Measurements from ENCODE around the gene ABCD2.
"Not testable (repeated sequence)": the region's sequence is repeated elsewhere in the genome, so short reads cannot be mapped to it uniquely, and the experiment has no call there.

Gene ABCD2

GRCh38 chr12:39601951-39602350, 17.7 kb downstream of the ABCD2 start:
- not testable (repeated sequence) for H3K27me3 Mint-ChIP-seq (ENCODE audit: low read depth); H3K4me3 Mint-ChIP-seq; H3K27ac Mint-ChIP-seq; H3K9me3 Mint-ChIP-seq
- Mint-ChIP-seq H3K4me1 (ENCODE audit: low read depth) (peaks cover 21% of the 10 kb centered on the region), H3K36me3 (ENCODE audit: low read depth) (peaks cover 49% of the 10 kb centered on the region)

GRCh38 chr12:39595928-39596327, 23.7 kb downstream of the ABCD2 start:
- peaks cover 18% of the 10 kb centered on the region for H3K4me1 Mint-ChIP-seq (ENCODE audit: low read depth)
- no peaks in the 10 kb centered on the region for H3K27me3 Mint-ChIP-seq (ENCODE audit: low read depth)
- peaks cover 39% of the 10 kb centered on the region for H3K36me3 Mint-ChIP-seq (ENCODE audit: low read depth)
- no peaks in the 10 kb centered on the region for H3K9me3 Mint-ChIP-seq
- H3K27ac Mint-ChIP-seq, result no peak overlapping the region
- no peak overlapping the region for H3K4me3 Mint-ChIP-seq

GRCh38 chr12:39592295-39592694, 27.3 kb downstream of the ABCD2 start:
- H3K27ac Mint-ChIP-seq, result no peak overlapping the region
- no peak overlapping the region for H3K4me3 Mint-ChIP-seq
- peaks cover 33% of the 10 kb centered on the region for H3K36me3 Mint-ChIP-seq (ENCODE audit: low read depth)
- no peaks in the 10 kb centered on the region for H3K9me3 Mint-ChIP-seq
- no peaks in the 10 kb centered on the region for H3K27me3 Mint-ChIP-seq (ENCODE audit: low read depth)
- H3K4me1 Mint-ChIP-seq (ENCODE audit: low read depth), result peaks cover 24% of the 10 kb centered on the region

GRCh38 chr12:39588348-39588747, 31.3 kb downstream of the ABCD2 start:
- H3K36me3 Mint-ChIP-seq (ENCODE audit: low read depth), result peaks cover 48% of the 10 kb centered on the region
- H3K27me3 Mint-ChIP-seq (ENCODE audit: low read depth), result no peaks in the 10 kb centered on the region
- peaks cover 22% of the 10 kb centered on the region for H3K4me1 Mint-ChIP-seq (ENCODE audit: low read depth)
- no peak overlapping the region for H3K4me3 Mint-ChIP-seq
- H3K27ac Mint-ChIP-seq, result no peak overlapping the region
- H3K9me3 Mint-ChIP-seq, result no peaks in the 10 kb centered on the region

- Mint-ChIP-seq H3K9me3 (no peaks in the 10 kb centered on the region), H3K27me3 (ENCODE audit: low read depth) (no peaks in the 10 kb centered on the region), H3K4me3 (no peak overlapping the region), H3K27ac (no peak overlapping the region), H3K36me3 (ENCODE audit: low read depth) (peaks cover 50% of the 10 kb centered on the region), H3K4me1 (ENCODE audit: low read depth) (peaks cover 22% of the 10 kb centered on the region)
Observed at GRCh38 chr12:39587225-39587624, 32.4 kb downstream of the ABCD2 start.

GRCh38 chr12:39586816-39587215, 32.8 kb downstream of the ABCD2 start:
- Mint-ChIP-seq H3K27me3 (ENCODE audit: low read depth) (no peaks in the 10 kb centered on the region), H3K4me1 (ENCODE audit: low read depth) (peaks cover 20% of the 10 kb centered on the region)

GRCh38 chr12:39581592-39581991, 38.0 kb downstream of the ABCD2 start:
- Mint-ChIP-seq H3K27ac (no peak overlapping the region), H3K4me3 (no peak overlapping the region), H3K27me3 (ENCODE audit: low read depth) (no peaks in the 10 kb centered on the region), H3K4me1 (ENCODE audit: low read depth) (peaks cover 6% of the 10 kb centered on the region), H3K36me3 (ENCODE audit: low read depth) (peaks cover 59% of the 10 kb centered on the region), H3K9me3 (no peaks in the 10 kb centered on the region)

More at GRCh38 chr12:39586816-39587215, 32.8 kb downstream of the ABCD2 start:
- H3K9me3 Mint-ChIP-seq, result no peaks in the 10 kb centered on the region
- H3K36me3 Mint-ChIP-seq (ENCODE audit: low read depth), result peaks cover 47% of the 10 kb centered on the region
- no peak overlapping the region for H3K4me3 Mint-ChIP-seq
- H3K27ac Mint-ChIP-seq, result no peak overlapping the region

GRCh38 chr12:39575498-39575875, 44.1 kb downstream of the ABCD2 start:
- Mint-ChIP-seq H3K27me3 (ENCODE audit: low read depth) (no peaks in the 10 kb centered on the region), H3K36me3 (ENCODE audit: low read depth) (peaks cover 57% of the 10 kb centered on the region), H3K27ac (no peak overlapping the region)

GRCh38 chr12:39574785-39575497, 44.7 kb downstream of the ABCD2 start:
- Mint-ChIP-seq H3K9me3 (peaks cover 16% of the 10 kb centered on the region), H3K27me3 (ENCODE audit: low read depth) (no peaks in the 10 kb centered on the region), H3K36me3 (ENCODE audit: low read depth) (peaks cover 59% of the 10 kb centered on the region), H3K4me1 (ENCODE audit: low read depth) (peaks cover 10% of the 10 kb centered on the region), H3K4me3 (no peak overlapping the region), H3K27ac (no peak overlapping the region)

More at GRCh38 chr12:39575498-39575875, 44.1 kb downstream of the ABCD2 start:
- H3K9me3 Mint-ChIP-seq, result peaks cover 10% of the 10 kb centered on the region
- H3K4me3 Mint-ChIP-seq, result no peak overlapping the region
- peaks cover 10% of the 10 kb centered on the region for H3K4me1 Mint-ChIP-seq (ENCODE audit: low read depth)

- Mint-ChIP-seq H3K4me3 (no peak overlapping the region), H3K27ac (no peak overlapping the region), H3K4me1 (ENCODE audit: low read depth) (peaks cover 10% of the 10 kb centered on the region), H3K9me3 (peaks cover 22% of the 10 kb centered on the region), H3K36me3 (ENCODE audit: low read depth) (peaks cover 60% of the 10 kb centered on the region), H3K27me3 (ENCODE audit: low read depth) (no peaks in the 10 kb centered on the region)
Observed at GRCh38 chr12:39574378-39574777, 45.2 kb downstream of the ABCD2 start.

- Mint-ChIP-seq H3K36me3 (ENCODE audit: low read depth) (peaks cover 63% of the 10 kb centered on the region), H3K9me3 (peaks cover 22% of the 10 kb centered on the region), H3K27me3 (ENCODE audit: low read depth) (no peaks in the 10 kb centered on the region), H3K27ac (no peak overlapping the region), H3K4me3 (no peak overlapping the region), H3K4me1 (ENCODE audit: low read depth) (peaks cover 10% of the 10 kb centered on the region)
Observed at GRCh38 chr12:39573971-39574370, 45.6 kb downstream of the ABCD2 start.

- Mint-ChIP-seq H3K27ac (no peak overlapping the region), H3K4me3 (no peak overlapping the region), H3K4me1 (ENCODE audit: low read depth) (peaks cover 10% of the 10 kb centered on the region), H3K9me3 (peaks cover 29% of the 10 kb centered on the region), H3K27me3 (ENCODE audit: low read depth) (no peaks in the 10 kb centered on the region), H3K36me3 (ENCODE audit: low read depth) (peaks cover 68% of the 10 kb centered on the region)
Observed at GRCh38 chr12:39572551-39572950, 47.1 kb downstream of the ABCD2 start.

- H3K4me3 Mint-ChIP-seq, result no peak overlapping the region
- peaks cover 73% of the 10 kb centered on the region for H3K36me3 Mint-ChIP-seq (ENCODE audit: low read depth)
- no peak overlapping the region for H3K27ac Mint-ChIP-seq
- no peaks in the 10 kb centered on the region for H3K27me3 Mint-ChIP-seq (ENCODE audit: low read depth)
- H3K9me3 Mint-ChIP-seq, result peaks cover 41% of the 10 kb centered on the region
- peaks cover 10% of the 10 kb centered on the region for H3K4me1 Mint-ChIP-seq (ENCODE audit: low read depth)
Observed at GRCh38 chr12:39571351-39571750, 48.3 kb downstream of the ABCD2 start.

- H3K9me3 Mint-ChIP-seq, result peaks cover 9% of the 10 kb centered on the region
- no peaks in the 10 kb centered on the region for H3K4me1 Mint-ChIP-seq (ENCODE audit: low read depth)
- H3K4me3 Mint-ChIP-seq, result no peak overlapping the region
- peaks cover 50% of the 10 kb centered on the region for H3K36me3 Mint-ChIP-seq (ENCODE audit: low read depth)
- H3K27me3 Mint-ChIP-seq (ENCODE audit: low read depth), result no peaks in the 10 kb centered on the region
- H3K27ac Mint-ChIP-seq, result no peak overlapping the region
Observed at GRCh38 chr12:39553476-39553875, 66.1 kb downstream of the ABCD2 start.

- not testable (repeated sequence) for H3K27ac Mint-ChIP-seq
Observed at GRCh38 chr12:39544211-39544610, 75.4 kb downstream of the ABCD2 start.

More at GRCh38 chr12:39544211-39544610, 75.4 kb downstream of the ABCD2 start:
- H3K4me1 Mint-ChIP-seq (ENCODE audit: low read depth); H3K36me3 Mint-ChIP-seq (ENCODE audit: low read depth); H3K27me3 Mint-ChIP-seq (ENCODE audit: low read depth); H3K9me3 Mint-ChIP-seq; H3K4me3 Mint-ChIP-seq: not testable (repeated sequence)

Data from T-helper 1 cell treated with Interleukin-12 subunit alpha and Interleukin-12 subunit beta and Interleukin-4 antibody, amounts not matched to agents 30 μg/mL and 1 μg/mL, for 36 hours (primary cell).